HG03064 (cell line): ENCODE measurements around the gene UBA1.
"Not testable (repeated sequence)": the region's sequence is repeated elsewhere in the genome, so short reads cannot be mapped to it uniquely, and the experiment has no call there.

Experiments
- ATAC-seq: cut with Tn5 transposase; IDR thresholded peaks from one replicate; pipeline ENCODE4 v1.9.1; 2021; ENCODE audit warnings: low read depth; ENCODE audit not compliant: unreplicated experiment

The UBA1 gene

GRCh38 chrX:47247206-47247998, 53.8 kb downstream of the UBA1 start:
- ATAC-seq: no peak

- no peak for ATAC-seq
These were observed 54.3 kb downstream of the UBA1 start for GRCh38 chrX:47247999-47248320.

- ATAC-seq: no peak
These were observed 54.9 kb downstream of the UBA1 start for GRCh38 chrX:47248576-47248975.

GRCh38 chrX:47250017-47250347, 56.4 kb downstream of the UBA1 start:
- ATAC-seq: no peak

GRCh38 chrX:47257620-47258019, 64.0 kb downstream of the UBA1 start:
- not testable (repeated sequence) for ATAC-seq
